Stomach (tissue), 9 donors: ENCODE measurements around the gene KLC3. TPM values are rescaled to one million over a fixed set of nuclear protein-coding genes. Genes with fewer than 3 reads are reported as not detected.

Experiments used
- DNase-seq, 2 donors: peaks; one replicate each; pipeline versions ENCODE4 v3.0.0 to v3.0.0-alpha.2; 2013 to 2019
- H3K27ac ChIP-seq, 5 donors: fragments of 200-600 bp in 4 of 5; sonication (generic) in 4 of 5; one replicate each; pipeline ENCODE4 v1.5.1; 2013 to 2019; ENCODE audit warnings: mild to moderate bottlenecking in 1 of 5, moderate library complexity in 1 of 5
- H3K27me3 ChIP-seq, 3 donors: fragments of 200-600 bp; sonication (generic); one replicate each; pipeline ENCODE4 v1.5.1; 2017 to 2019; ENCODE audit warnings: mixed run types in 1 of 3
- H3K36me3 ChIP-seq, 4 donors: fragments of 200-600 bp; sonication (generic); 1 replicate in 3 of 4; 2 replicates in 1 of 4; pipeline ENCODE4 v1.5.1; 2016 to 2019
- H3K4me1 ChIP-seq, 4 donors: fragments of 200-600 bp; sonication (generic); one replicate each; pipeline ENCODE4 v1.5.1; 2016 to 2019
- H3K4me3 ChIP-seq, 4 donors: fragments of 200-600 bp; sonication (generic) in 3 of 4; one replicate each; pipeline ENCODE4 v1.5.1; 2016 to 2019; ENCODE audit warnings: mild to moderate bottlenecking in 1 of 4
- H3K9me3 ChIP-seq, 4 donors: fragments of 200-600 bp; sonication (generic); one replicate each; pipeline ENCODE4 v1.5.1; 2016 to 2019
- CTCF ChIP-seq, 7 experiments: fragments of 450-650 bp in 4 of 7; fragments of 200-600 bp in 3 of 7; sonication (generic) in 3 of 7; IDR thresholded peaks; one replicate each; pipeline ENCODE4 v1.5.1; 2016 to 2019; ENCODE audit warnings: antibody characterized with exemption in 7 of 7, control low read depth in 2 of 7, mild to moderate bottlenecking in 1 of 7
- EP300 ChIP-seq: sonication (generic); formaldehyde crosslinking; IDR thresholded peaks from one replicate; pipeline ENCODE4 v1.6.1; 2017; ENCODE audit warnings: antibody characterized with exemption
- POLR2A ChIP-seq, 4 donors: fragments of 450-650 bp; IDR thresholded peaks; one replicate each; pipeline ENCODE4 v1.6.1; 2016; ENCODE audit warnings: antibody characterized with exemption in 4 of 4, control low read depth in 2 of 4, mild to moderate bottlenecking in 1 of 4, moderate library complexity in 1 of 4
- POLR2AphosphoS5 ChIP-seq, 3 donors: sonication (generic); formaldehyde crosslinking; IDR thresholded peaks; one replicate each; pipeline ENCODE4 v1.6.1; 2016; ENCODE audit warnings: antibody characterized with exemption in 3 of 3
- WGBS, 5 donors: extraction: QIAGEN DNeasy Blood & Tissue Kit in 3 of 5; methylation state at CpG; one replicate each; pipeline versions ENCODE4 v1.1.5 to v1.1.7; 2013 to 2018; 5-methylcytosine and 5-hydroxymethylcytosine counted together
- intact Hi-C: fragments of 100-400 bp; cut with DNase I; formaldehyde crosslinking; loops from one replicate; pipeline ENCODE4 v1.15.1; 2023; ENCODE audit warnings: low total_unique reads
- polyA plus RNA-seq, 3 donors: library from polyadenylated mRNA; stranded (reverse); fragments of 200-250 nt; gene quantifications; one replicate each; pipeline ENCODE4 v1.2.3, GENCODE V29; 2013
- total RNA-seq, 5 donors: library from RNA; depleted of rRNA; stranded (reverse); fragments of >200 nt; gene quantifications; one replicate each; pipeline versions ENCODE4 v1.1.0 to v1.2.3, GENCODE V29; 2014 to 2016
- donor health status: healthy with polysubstance abuse.
- donor health status: Bipolar disorder and iron deficiency.
- donor health status: healthy.

The KLC3 gene
- total and polyA plus RNA-seq, 8 donors: 0.61 to 7.0 (median 0.99) TPM; not detected in 4

GRCh38 chr19:45361608-45362007 is 21.1 kb downstream of the KLC3 start:
- 92 to 95% (median 95%) methylated on average over 14 of the region's 14 CpGs for WGBS, 5 donors

GRCh38 chr19:45362291-45362690 is 21.7 kb downstream of the KLC3 start:
- TF ChIP-seq CTCF (IDR thresholded peaks at IDR 0.05) (no peak), POLR2AphosphoS5 (IDR thresholded peaks at IDR 0.05) (no peak), POLR2A (IDR thresholded peaks at IDR 0.05) (no peak), EP300 (no peak)
- intact Hi-C loops: no loop called here
- Histone ChIP-seq H3K9me3 (no peaks in the 10 kb centered on the region), H3K4me1 (no peaks in the 10 kb centered on the region), H3K36me3 (peaks cover 2 to 86% (median 69%) of the 10 kb centered on the region in 4 donors), H3K27me3 (no peaks in the 10 kb centered on the region), H3K4me3 (no peak overlapping the region), H3K27ac (no peak overlapping the region)
- 90 to 97% (median 93%) methylated on average over 13 to 16 of the region's 16 CpGs for WGBS, 5 donors
- DNase-seq: no peak

More at GRCh38 chr19:45361608-45362007, 21.1 kb downstream of the KLC3 start:
- no peak for DNase-seq
- Histone ChIP-seq H3K4me3 (no peak overlapping the region), H3K4me1 (no peaks in the 10 kb centered on the region), H3K9me3 (no peaks in the 10 kb centered on the region), H3K27me3 (no peaks in the 10 kb centered on the region), H3K27ac (no peak overlapping the region), H3K36me3 (peaks cover 2 to 91% (median 76%) of the 10 kb centered on the region in 4 donors)
- TF ChIP-seq EP300 (no peak), POLR2AphosphoS5 (IDR thresholded peaks at IDR 0.05) (no peak), POLR2A (IDR thresholded peaks at IDR 0.05) (no peak), CTCF (IDR thresholded peaks at IDR 0.05) (no peak)
- intact Hi-C loops: no loop called here

- no peaks in the 10 kb centered on the region for H3K27me3 ChIP-seq
- no peaks in the 10 kb centered on the region for H3K9me3 ChIP-seq
- H3K36me3 ChIP-seq: peaks cover 2 to 72% (median 60%) of the 10 kb centered on the region in 4 donors
- no peak for TF ChIP-seq POLR2AphosphoS5 (IDR thresholded peaks at IDR 0.05)
- TF ChIP-seq CTCF (IDR thresholded peaks at IDR 0.05): no peak
- no peak for TF ChIP-seq POLR2A (IDR thresholded peaks at IDR 0.05)
- no peak for TF ChIP-seq EP300
- H3K4me1 ChIP-seq: peaks cover 0 to 4% (median under 1%) of the 10 kb centered on the region in 4 donors
- WGBS, 5 donors: 91 to 97% (median 93%) methylated on average over 30 to 44 of the region's 44 CpGs
- no peak for DNase-seq
- no peak overlapping the region for H3K27ac ChIP-seq
- intact Hi-C loops: no loop called here
- H3K4me3 ChIP-seq: no peak overlapping the region
Measured at GRCh38 chr19:45363861-45364459, 23.4 kb downstream of the KLC3 start.

- H3K36me3 ChIP-seq: peaks cover 2 to 65% (median 53%) of the 10 kb centered on the region in 4 donors
- H3K4me3 ChIP-seq: no peak overlapping the region
- no peaks in the 10 kb centered on the region for H3K27me3 ChIP-seq
- no peaks in the 10 kb centered on the region for H3K9me3 ChIP-seq
- peaks cover 3 to 11% (median 6%) of the 10 kb centered on the region in 4 donors for H3K4me1 ChIP-seq
- intact Hi-C loops: no loop called here
- TF ChIP-seq POLR2A (IDR thresholded peaks at IDR 0.05): no peak
- no peak for TF ChIP-seq CTCF (IDR thresholded peaks at IDR 0.05)
- TF ChIP-seq EP300: no peak
- TF ChIP-seq POLR2AphosphoS5 (IDR thresholded peaks at IDR 0.05): no peak
- H3K27ac ChIP-seq: no peak overlapping the region
- WGBS, 5 donors: 87 to 94% (median 89%) methylated on average over 8 to 12 of the region's 12 CpGs
- DNase-seq: no peak
Measured at GRCh38 chr19:45364696-45365095, 24.1 kb downstream of the KLC3 start.
